Superior temporal gyrus (tissue), 1 donor: ENCODE measurements around the gene REPS2.

Experiments
- DNase-seq: peaks from one replicate; pipeline ENCODE4 v3.0.0-alpha.2; 2016; ENCODE audit errors: extremely low spot score

The REPS2 gene

DNA sequence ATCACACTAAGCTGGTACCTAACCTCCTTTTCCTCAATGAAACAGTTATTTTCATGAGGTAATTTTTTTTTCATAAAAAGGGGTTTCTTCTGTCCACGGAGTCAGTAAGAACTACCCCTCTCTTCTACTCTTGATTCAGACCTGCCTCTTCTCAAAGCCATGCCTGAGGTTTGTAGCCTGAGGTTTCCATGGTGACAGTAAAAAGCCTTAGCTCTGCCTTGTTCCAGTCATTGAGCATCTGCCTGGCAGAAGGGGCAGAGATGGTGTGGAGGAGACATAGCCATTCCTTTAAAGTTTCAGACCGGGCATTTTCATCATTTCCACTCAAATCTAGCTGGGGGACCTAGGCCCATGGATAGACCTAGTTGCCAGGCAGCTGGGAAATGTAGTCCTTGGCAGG lies 135.5 kb downstream of the REPS2 start:
- DNase-seq = peak; percentile 13

DNA sequence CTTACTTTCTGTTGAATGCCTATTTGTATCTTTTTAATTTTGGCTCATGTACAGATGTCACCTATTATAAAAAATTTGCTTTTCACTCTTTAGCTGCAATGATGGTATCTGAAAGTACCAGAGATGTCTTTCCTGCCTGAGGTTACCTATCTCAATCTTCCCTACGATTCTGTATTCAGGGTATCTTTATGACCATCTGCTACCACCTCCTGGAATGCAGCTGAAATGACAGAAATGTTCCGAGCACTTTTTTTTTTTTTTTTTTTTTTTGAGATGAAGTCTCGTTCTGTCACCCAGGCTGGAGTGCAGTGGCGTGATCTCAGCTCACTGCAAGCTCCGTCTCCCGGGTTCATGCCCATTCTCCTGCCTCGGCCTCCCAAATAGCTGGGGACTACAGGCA lies 136.4 kb downstream of the REPS2 start:
- peak; percentile 42 for DNase-seq

DNA sequence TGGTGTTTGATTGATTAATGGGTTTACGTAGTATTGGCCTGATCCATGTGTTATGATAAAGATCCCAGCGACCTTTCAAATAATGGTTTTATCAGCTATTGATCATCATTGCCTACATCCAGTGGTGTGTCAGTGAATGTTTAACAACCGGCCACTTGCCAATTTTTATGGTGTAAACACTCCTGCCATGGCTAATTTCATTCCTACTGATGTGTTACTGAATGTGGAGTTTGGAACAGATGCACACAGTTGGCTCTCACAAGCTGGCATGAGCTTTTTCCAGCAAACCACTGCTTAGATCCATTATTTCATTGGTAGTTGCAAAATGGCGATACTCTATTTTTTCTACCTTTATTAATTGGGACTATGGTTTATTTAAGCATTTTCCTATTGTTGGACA lies 139.9 kb downstream of the REPS2 start:
- no peak for DNase-seq

DNA sequence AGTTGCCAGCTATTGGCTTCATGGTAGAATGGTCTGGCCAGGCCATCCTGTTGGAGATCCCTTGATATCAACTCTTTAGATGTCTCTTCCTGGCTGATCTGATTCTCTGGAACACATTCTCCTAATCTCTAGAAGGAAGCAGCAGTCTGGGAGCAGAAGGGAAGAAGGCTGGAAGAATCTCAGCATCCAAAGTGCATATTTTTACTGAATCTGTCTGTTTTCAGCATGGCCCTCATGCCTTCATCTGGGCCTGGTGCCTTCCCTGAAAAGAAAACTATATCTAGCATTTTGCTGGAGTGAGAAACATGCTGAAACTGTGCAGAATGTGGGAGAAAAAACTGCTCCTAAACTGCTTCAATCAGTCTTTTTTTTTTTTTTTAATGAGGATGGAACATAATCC lies 148.7 kb downstream of the REPS2 start:
- no peak for DNase-seq

DNA sequence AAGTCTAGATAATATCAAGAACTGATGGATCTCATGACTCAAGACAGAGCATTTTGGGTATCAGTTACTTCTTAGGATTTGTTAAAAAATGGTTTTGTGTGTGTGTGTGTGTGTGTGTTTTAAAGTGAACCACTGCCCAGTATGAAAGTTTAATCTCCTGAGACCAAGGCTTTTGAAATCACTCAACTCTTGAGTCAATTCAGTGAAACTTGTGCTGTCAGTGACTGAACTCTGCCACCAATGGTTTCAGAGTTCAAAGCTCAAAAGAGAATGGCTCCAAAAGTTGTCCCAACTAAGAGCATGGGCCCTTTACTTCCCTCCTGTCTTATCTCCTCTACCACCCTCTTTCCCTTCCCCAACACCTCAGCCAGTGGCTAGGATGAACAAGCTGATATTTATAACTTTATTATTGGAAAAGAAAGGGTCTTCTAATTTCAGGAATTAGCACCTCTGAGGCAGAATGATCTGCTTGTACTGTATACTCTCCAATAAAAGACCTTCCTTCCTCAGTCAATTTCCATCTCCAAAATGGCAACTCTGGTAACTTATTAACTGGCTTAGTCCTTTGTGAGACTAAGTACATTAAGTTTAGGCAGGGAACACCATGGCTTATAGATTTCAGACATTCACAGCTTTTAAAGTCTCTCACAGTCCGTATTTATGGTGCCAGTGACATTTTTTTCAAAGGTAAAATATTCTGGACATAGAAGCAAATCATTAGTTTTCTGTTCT lies 152.2 kb downstream of the REPS2 start:
- DNase-seq = no peak

DNA sequence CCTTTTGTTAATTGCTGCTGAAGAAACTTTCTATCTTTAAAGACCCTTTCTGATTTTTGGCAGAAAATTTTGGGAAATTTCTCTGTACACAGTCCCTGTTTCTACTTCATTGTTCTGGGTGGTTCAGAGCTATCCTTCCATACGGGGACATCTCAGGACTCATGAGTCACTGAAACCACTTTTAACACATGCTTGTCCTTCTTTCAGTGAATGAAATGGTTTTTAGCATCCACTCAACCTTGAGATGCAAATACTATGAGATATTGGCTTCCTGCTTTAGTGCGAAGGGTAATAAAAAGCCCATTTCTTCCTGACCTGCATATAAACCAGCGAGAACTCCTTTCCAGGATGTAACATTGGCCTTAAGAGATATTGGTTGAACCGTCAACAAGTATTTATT lies 158.0 kb downstream of the REPS2 start:
- no peak for DNase-seq

DNA sequence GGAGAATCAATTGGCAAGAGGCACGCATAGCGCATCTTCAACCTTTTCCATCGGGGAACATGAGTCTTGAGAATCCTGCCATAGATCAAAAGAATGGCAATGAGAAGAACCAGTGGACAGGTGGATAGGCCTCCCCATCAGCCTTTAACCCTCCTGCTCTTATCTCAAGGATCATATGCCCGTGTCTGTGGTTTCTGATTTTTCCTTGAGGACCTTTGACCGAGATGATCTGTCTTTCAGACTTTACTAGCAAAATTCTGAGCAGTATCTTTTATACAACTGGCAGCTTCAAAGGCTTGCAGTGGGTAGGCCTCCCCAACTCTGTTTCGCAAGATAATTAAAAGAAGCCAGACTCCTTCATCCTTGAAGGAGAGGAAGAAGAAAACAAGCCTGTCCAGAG lies 174.4 kb downstream of the REPS2 start:
- DNase-seq = no peak

DNA sequence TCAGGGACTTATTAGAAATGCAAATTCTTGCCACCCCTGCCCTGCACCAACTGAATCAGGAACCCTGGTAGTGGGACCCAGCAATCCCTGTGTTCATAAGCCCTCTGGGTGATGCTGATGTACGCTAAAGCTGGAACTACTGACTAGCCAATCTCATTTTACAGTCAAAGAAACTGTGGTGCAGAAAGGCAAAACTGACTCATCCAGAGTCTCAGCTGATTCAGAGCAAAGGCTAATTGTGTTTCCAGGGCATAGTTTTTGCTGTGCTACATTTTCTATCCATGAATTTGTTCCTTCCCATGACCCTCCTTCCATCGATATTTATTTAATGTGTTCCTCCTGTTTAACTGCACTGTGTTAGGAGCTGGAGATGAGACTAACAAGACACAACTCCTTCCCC lies 207.5 kb downstream of the REPS2 start:
- no peak for DNase-seq

DNA sequence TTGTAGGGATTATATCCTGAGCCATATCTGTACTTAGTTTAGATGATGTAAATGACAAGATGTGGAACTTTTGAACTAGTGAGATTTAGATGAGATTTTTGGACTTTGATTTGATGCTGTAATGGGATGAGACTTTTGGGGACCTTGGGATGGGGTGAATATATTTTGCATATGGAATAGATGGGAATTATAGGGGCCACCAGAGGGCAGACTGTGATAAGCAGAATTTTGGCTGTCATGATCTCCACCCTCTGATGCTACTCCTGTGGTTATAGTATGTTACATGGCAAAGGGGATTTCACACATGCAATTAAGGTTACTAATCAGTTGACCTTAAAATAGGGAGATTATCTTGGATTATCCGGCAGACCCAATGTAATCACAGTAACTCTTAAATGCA lies 214.5 kb downstream of the REPS2 start:
- DNase-seq = no peak

DNA sequence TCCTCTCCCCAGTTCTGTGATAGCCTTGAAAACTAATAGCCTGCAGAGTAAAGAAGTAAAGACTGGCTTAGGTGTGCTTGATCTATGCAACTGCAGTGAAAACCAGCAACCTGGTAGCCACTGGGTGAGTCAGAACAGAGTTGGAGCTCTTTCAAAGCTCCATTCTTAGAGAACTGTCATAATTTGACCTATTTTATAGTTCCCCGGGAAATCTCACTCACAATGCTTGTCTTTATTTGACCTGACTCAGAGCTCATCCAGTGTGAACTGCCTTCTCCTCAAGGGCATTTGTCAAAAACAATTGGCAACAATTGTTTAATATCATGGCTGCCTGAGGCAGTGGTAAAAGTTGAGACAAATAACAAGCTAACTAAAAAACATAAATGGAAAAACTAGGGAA lies 215.5 kb downstream of the REPS2 start:
- DNase-seq = no peak

DNA sequence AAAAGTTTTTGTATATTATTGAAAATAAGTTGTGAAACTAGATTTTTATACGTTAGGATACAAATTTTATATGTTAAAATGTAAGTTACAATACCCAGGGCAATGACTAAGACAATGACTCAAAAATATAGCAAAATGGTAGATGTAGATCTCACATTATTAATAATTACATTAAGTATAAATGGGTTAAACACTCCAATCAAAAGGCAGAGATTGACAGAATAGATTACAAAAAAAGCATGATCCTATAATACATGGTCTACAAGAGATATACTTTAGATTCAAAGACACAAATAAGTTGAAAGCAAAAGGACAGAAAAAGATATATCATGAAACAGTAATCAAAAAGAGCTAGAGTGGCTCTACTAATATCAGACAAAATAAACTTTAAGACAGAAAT lies 217.6 kb downstream of the REPS2 start:
- no peak for DNase-seq

DNA sequence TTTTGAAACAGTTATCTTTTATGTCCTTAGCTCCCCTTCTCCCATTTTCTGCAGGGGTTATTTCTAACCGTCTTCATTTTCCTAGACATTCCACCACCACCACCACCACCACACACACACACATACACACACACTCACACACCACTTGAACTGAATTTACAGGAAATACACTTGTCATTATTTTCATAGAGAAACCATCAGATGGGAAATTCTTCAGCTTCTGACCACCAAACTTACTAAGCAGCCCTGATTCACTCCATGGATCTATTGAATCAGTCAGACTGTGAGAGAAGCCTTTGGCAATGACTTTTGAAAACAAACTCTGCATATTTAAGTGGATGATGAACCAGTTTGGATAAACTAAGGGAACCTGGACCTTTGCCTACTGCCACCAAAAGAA lies 218.5 kb downstream of the REPS2 start:
- no peak for DNase-seq

DNA sequence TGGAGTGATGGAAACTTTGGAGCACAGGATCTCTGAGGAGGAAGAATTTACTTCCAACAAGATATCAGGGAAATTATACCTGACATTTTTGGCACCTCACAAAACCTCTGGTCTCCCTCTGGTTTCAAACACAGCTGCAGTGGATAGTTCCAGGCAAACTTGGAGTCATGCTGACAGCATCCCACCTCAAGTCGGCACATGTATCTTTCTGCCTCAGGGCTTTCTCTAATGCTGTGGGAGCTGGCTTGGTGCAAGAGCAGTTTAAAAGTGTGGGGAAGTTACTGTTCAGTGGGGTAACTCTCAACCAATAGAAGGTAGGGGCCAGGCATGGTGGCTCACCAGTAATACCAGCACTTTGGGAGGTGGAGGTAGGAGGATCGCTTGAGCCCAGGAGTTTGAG lies 221.5 kb downstream of the REPS2 start:
- no peak for DNase-seq

DNA sequence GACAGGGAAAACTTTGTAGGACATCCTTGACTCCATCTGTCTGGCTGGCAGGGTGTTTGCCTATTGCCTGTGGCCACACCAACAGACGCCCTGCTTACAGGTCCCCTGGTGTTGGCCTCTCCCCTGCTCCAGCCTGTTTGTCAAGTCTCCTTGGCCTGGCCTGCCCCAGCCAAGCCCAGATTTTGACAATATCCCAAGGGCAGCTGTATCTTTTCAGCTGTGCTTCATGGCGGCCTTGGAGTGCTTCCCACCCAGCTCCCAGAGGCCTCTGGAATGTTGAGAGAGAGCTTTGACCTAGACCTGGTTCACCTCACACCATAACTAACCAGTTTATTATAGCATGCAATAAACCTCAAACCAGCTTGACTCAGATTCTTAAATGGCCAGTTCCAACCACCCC lies 224.5 kb downstream of the REPS2 start:
- no peak for DNase-seq

DNA sequence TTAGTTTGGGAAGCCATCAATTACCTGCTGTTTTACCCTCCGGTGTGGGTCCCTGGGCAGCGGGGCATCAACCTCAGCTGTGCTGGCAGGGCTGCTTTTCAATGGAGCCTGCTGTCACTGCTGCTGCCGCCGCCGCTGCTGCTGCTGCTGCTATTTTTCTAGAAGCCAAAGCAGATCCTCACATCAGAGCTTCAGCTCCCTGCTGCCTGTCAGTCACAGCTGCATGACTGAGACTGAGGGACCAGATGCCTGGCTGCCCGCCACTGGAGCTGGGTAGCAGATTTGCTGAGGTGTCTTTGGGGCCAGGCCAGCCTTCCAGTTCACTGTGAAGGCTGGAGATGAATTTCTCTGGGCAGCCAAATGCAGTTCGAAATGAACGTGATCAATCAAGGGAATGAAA lies 228.2 kb downstream of the REPS2 start:
- DNase-seq = peak; percentile 76

DNA sequence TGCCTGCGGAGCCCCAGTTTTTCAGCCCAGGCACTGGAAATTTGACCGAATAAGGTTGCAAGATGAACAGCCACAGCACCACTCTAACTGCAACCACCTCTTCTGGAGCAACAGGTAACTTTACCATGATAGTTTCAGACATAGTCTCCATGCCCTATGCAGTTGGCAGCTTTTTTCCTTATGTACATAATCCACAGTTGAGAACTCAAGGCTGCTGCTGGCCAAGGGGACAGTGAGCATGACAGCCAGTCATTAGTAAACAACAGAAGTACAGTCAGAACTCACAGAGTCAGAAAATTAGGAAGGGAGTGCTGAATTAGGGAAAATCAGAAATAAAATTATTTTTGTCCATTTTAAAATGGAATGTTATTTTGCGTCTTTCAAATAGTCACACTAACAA lies 235.9 kb downstream of the REPS2 start:
- DNase-seq = no peak

DNA sequence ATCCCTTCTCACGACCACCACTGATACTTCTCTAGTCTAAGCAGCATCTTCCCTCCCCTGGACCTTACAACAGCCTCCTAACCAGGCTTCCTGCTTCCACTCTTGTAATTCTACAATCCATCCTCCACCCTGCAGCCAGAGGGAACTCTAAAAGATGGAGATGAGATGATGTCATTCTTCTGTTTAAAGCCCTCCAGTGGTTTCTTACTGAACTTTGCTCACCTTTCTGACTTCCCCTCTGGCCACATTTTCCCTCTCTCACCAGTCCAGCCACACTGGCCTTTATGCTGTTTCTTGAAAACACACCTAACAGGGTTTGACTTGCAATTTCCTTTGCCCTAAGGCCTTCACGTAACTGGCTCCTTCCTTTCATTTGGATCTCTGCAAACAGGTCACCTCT lies 237.1 kb downstream of the REPS2 start:
- no peak for DNase-seq

DNA sequence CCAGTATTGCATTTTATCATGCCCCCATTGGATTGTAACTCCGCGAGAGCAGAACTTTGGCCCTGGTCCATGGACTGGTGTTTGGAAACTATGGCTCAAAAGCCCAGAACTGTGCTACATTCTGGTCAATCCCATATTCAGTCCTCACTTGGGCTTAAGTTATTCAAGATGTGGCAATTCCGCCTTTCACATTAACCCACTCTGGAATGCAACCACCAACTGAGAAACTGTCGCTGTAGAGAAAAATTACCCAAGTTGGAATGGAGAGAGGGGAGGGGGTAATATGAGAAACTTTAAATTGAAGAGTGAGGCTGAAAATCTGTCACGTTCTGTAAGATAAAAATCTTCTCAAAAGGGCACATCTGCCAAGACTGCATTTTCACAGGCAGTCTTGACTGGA lies 239.0 kb downstream of the REPS2 start:
- no peak for DNase-seq

DNA sequence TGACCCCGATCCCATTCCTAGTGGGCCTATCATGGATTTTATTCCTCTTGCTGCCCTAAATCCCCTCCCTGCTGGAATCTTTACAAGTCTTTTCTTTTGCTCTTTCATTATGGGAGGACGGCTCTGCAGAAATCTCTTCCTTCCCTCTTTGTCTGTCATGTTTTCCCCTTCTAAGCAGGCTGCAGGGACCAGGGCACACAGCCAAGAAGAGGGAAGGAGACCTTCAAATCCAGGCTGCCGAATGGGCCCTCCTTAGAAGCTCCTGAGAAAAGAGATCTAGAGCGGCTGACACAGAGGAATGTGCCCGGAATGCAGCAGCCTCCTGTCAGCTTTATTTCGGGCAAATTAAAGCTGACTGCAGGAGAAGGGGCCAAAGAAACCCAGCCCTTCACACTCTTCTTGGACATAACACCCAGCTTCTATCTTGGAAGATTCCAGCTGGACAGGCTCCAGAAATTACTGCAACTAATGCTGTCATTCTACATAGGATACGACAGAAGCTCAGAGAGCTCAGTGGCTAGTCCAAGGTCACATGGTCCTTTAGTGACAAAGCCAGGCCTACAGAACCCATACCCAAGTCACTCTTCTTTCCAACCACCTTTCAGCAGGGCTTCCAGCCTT lies 240.8 kb downstream of the REPS2 start:
- no peak for DNase-seq

DNA sequence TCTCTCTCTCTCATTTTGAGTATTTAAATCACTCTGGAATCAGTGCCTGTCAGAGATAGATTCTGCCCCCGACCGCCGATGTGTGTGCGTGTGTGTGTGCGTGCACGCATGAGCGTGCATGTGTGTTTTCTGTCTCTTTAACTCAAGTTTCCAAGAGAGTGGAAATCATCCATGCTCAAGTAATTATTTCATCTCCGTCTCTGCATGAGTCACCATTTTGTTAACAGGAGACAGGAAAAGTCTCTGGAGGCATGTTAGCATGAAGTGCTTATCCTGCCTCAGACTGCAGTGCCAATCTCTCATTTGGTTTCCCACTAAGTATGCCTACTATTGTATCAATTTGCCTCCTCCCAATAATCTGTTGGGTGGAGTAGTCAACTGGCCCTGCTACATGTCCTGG lies 245.6 kb downstream of the REPS2 start:
- DNase-seq = no peak
